Stimulated activated CD4-positive, alpha-beta T cell treated with anti-CD3 and anti-CD28 coated beads, TNF-alpha, amount 100 ng/mL, for 4 hours (primary cell): Measurements from ENCODE around the gene DYNLT5.
A peak's percentile ranks its signal among the peaks of the same experiment; 100 is the strongest.
"Not testable (repeated sequence)": the region's sequence is repeated elsewhere in the genome, so short reads cannot be mapped to it uniquely, and the experiment has no call there.

Experiments
- DNase-seq, 3 experiments: peaks; one replicate each; pipeline ENCODE4 v3.0.0-alpha.2; 2020; ENCODE audit warnings: low read depth in 3 of 3

DYNLT5 gene

GRCh38 chr1:66752000-66752592 lies at the start of gene DYNLT5:
Gene DYNLT5, plus strand, starts transcription at chr1:66752459. Its CDS starts 2,200 bp downstream, at chr1:66754659.
- no peak for DNase-seq

- no peak for DNase-seq
Observed at GRCh38 chr1:66704177-66704875, 47.9 kb upstream of the DYNLT5 start.

GRCh38 chr1:66705110-66705509 lies 47.1 kb upstream of the DYNLT5 start:
- no peak for DNase-seq

GRCh38 chr1:66711420-66711819 lies 40.8 kb upstream of the DYNLT5 start:
- DNase-seq: no peak

- DNase-seq: no peak
Observed at GRCh38 chr1:66712839-66713238, 39.4 kb upstream of the DYNLT5 start.

- DNase-seq: no peak
Observed at GRCh38 chr1:66723985-66724384, 28.3 kb upstream of the DYNLT5 start.

GRCh38 chr1:66725885-66726665 lies 26.2 kb upstream of the DYNLT5 start:
- peak; percentile 1 to 14 (median 9) for DNase-seq

- DNase-seq: no peak
Observed at GRCh38 chr1:66728021-66728420, 24.2 kb upstream of the DYNLT5 start.

GRCh38 chr1:66728716-66729115 lies 23.5 kb upstream of the DYNLT5 start:
- not testable (repeated sequence) for DNase-seq

GRCh38 chr1:66729119-66729518 lies 23.1 kb upstream of the DYNLT5 start:
- no peak for DNase-seq

- no peak for DNase-seq
Observed at GRCh38 chr1:66729523-66729922, 22.7 kb upstream of the DYNLT5 start.

- no peak for DNase-seq
Observed at GRCh38 chr1:66730462-66730861, 21.8 kb upstream of the DYNLT5 start.

GRCh38 chr1:66731170-66731865 lies 20.9 kb upstream of the DYNLT5 start:
- no peak for DNase-seq

GRCh38 chr1:66732407-66733166 lies 19.7 kb upstream of the DYNLT5 start:
- no peak for DNase-seq

GRCh38 chr1:66733348-66734017 lies 18.8 kb upstream of the DYNLT5 start:
- DNase-seq: no peak

GRCh38 chr1:66734531-66734930 lies 17.7 kb upstream of the DYNLT5 start:
- DNase-seq: not testable (repeated sequence)

- no peak for DNase-seq
Observed at GRCh38 chr1:66737836-66738235, 14.4 kb upstream of the DYNLT5 start.

GRCh38 chr1:66739401-66740157 lies 12.7 kb upstream of the DYNLT5 start:
- no peak for DNase-seq

- no peak for DNase-seq
Observed at GRCh38 chr1:66745451-66745850, 6.8 kb upstream of the DYNLT5 start.

GRCh38 chr1:66747501-66747900 lies 4.8 kb upstream of the DYNLT5 start:
- no peak for DNase-seq
